ENCODE measurements around the gene NRARP. TPM values are rescaled to one million over a fixed set of nuclear protein-coding genes. Genes with fewer than 3 reads are reported as not detected.
A peak's percentile ranks its signal among the peaks of the same experiment; 100 is the strongest.

NRARP gene
- total RNA-seq, 1 experiment from 2014 or later = 16.9 TPM

GRCh38 chr9:137276473-137277328 lies 25.4 kb downstream of the NRARP start:
- Histone ChIP-seq H3K27me3 (ENCODE audit: control insufficient read depth, insufficient read depth, low read length) (no peaks in the 10 kb centered on the region), H3K4me3 (ENCODE audit: low read depth in 2 of 2, low read length in 2 of 2) (peak overlapping the region; percentile 55 to 73), H3K27ac (ENCODE audit: low read length) (peak overlapping the region; percentile 84), H3K36me3 (ENCODE audit: control insufficient read depth, insufficient read depth, low read length) (peaks cover 3% of the 10 kb centered on the region; the same call in 1 of the 2 replicates), H3K9me3 (ENCODE audit: control insufficient read depth, insufficient read depth, low read depth, low read length) (no peaks in the 10 kb centered on the region), H3K4me1 (ENCODE audit: control insufficient read depth, insufficient read depth, low read length) (peaks cover 13% of the 10 kb centered on the region)
- ChIA-PET CTCF (interaction anchor here (0.7 to 1.1 kb wide), 2 partner anchors 10 to 11 kb away, joined by 3 to 6 read pairs; no protein-coding TSS in a partner anchor), POLR2A (interaction anchor here (0.5 to 0.6 kb wide), 3 partner anchors 10 to 94 kb away, joined by 3 to 9 read pairs (median 3); no protein-coding TSS in a partner anchor)
- ATAC-seq (peak; percentile 61), DNase-seq (ENCODE audit: low read depth, low spot score) (no peak)
- in situ Hi-C loops (cut with HindIII; ENCODE audit: low pct_unique_long_range_greater_than_20kb, low sequenced_read_pairs) = no loop called here
- intact Hi-C loops (cut with micrococcal nuclease; ENCODE audit: unreplicated experiment) = no loop called here
- TF ChIP-seq TCF7L2 (IDR thresholded peaks at IDR 0.05; ENCODE audit: low read depth, low read length) = no peak
- TF ChIP-seq, protein P1, sequence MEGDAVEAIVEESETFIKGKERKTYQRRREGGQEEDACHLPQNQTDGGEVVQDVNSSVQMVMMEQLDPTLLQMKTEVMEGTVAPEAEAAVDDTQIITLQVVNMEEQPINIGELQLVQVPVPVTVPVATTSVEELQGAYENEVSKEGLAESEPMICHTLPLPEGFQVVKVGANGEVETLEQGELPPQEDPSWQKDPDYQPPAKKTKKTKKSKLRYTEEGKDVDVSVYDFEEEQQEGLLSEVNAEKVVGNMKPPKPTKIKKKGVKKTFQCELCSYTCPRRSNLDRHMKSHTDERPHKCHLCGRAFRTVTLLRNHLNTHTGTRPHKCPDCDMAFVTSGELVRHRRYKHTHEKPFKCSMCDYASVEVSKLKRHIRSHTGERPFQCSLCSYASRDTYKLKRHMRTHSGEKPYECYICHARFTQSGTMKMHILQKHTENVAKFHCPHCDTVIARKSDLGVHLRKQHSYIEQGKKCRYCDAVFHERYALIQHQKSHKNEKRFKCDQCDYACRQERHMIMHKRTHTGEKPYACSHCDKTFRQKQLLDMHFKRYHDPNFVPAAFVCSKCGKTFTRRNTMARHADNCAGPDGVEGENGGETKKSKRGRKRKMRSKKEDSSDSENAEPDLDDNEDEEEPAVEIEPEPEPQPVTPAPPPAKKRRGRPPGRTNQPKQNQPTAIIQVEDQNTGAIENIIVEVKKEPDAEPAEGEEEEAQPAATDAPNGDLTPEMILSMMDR (IDR thresholded peaks at IDR 0.05) = no peak
- TF ChIP-seq POLR2AphosphoS5 (IDR thresholded peaks at IDR 0.05; ENCODE audit: low read depth, low read length) = no peak
- no peak for TF ChIP-seq REST (IDR thresholded peaks at IDR 0.05; ENCODE audit: insufficient read depth in 1 of 2, low read depth in 2 of 2, low read length in 1 of 2)
- no peak for TF ChIP-seq SIN3A (IDR thresholded peaks at IDR 0.05; ENCODE audit: borderline replicate concordance, insufficient read depth, low read depth, low read length)
- no TSS peak for BruUV-seq (replicated peaks)

DNA sequence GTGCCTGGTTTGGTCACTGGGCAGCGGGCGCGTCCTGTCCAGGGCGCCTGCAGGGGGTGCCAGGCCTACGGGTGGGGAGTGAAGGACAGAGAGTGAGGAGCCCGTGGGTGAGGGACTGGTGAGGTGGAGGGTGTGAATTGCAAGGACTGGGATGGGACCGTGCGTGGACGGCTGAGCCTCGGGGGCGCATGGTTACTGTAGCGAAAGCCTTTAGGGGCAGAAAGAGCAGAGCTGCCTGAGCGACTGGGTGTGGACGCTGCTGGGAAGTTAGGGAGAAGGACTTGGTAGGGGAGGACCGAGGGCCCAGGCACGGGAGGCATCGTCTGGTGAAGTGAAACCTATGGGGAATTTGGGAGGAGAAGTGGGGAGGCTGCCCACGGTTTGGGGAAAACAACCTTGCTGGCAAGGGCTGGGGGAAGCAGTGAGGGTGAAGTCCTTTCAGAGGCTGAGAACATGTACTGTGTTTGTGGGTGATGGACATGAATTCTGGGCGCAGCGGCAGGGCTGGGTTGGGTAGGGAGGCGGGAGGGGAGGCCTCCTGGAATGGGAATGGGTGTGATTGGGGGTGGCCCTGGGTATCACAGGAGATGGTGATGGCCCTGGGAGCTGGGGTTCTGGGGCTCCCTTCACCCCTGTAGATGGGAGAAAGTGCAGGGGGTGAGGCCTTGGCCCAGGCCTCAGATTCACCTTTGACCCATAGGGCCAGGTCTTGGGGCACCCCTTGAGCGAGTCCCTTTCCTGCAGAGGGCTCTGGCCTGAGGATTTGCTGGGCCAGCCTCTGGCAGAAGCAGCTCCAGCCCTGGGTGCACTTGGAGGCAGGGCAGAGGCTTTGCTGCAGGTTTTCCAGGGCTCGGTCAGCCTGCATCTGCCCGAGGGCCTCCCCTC lies 26.2 kb downstream of the NRARP start:
- no peak for DNase-seq (ENCODE audit: low read depth, low spot score)
- TF ChIP-seq, protein P1 (IDR thresholded peaks at IDR 0.05) = no peak
- TF ChIP-seq POLR2AphosphoS5 (IDR thresholded peaks at IDR 0.05; ENCODE audit: low read depth, low read length) = no peak
- no peak for TF ChIP-seq REST (IDR thresholded peaks at IDR 0.05; ENCODE audit: insufficient read depth in 1 of 2, low read depth in 2 of 2, low read length in 1 of 2)
- no peak for TF ChIP-seq SIN3A (IDR thresholded peaks at IDR 0.05; ENCODE audit: borderline replicate concordance, insufficient read depth, low read depth, low read length)
- TF ChIP-seq TCF7L2 (IDR thresholded peaks at IDR 0.05; ENCODE audit: low read depth, low read length) = no peak
- peak; percentile 47 for ATAC-seq
- peaks cover 3% of the 10 kb centered on the region; the same call in 1 of the 2 replicates for H3K36me3 ChIP-seq (ENCODE audit: control insufficient read depth, insufficient read depth, low read length)
- CTCF ChIA-PET = interaction anchor here (0.7 kb wide), 1 partner anchor 11 kb away, joined by 6 read pairs; no protein-coding TSS in a partner anchor
- POLR2A ChIA-PET = interaction anchor here (0.5 to 0.6 kb wide), 2 partner anchors 17 to 95 kb away, joined by 3 read pairs; no protein-coding TSS in a partner anchor
- no peaks in the 10 kb centered on the region for H3K9me3 ChIP-seq (ENCODE audit: control insufficient read depth, insufficient read depth, low read depth, low read length)
- in situ Hi-C loops (cut with HindIII; ENCODE audit: low pct_unique_long_range_greater_than_20kb, low sequenced_read_pairs) = no loop called here
- H3K27ac ChIP-seq (ENCODE audit: low read length) = peak overlapping the region; percentile 84
- H3K27me3 ChIP-seq (ENCODE audit: control insufficient read depth, insufficient read depth, low read length) = no peaks in the 10 kb centered on the region
- H3K4me1 ChIP-seq (ENCODE audit: control insufficient read depth, insufficient read depth, low read length) = peaks cover 13% of the 10 kb centered on the region
- H3K4me3 ChIP-seq (ENCODE audit: low read depth in 2 of 2, low read length in 2 of 2) = no peak overlapping the region
- no TSS peak for BruUV-seq (replicated peaks)
- intact Hi-C loops (cut with micrococcal nuclease; ENCODE audit: unreplicated experiment) = no loop called here
